Choroid plexus epithelial cell (primary cell): ENCODE measurements around the gene AGBL3.

ENCODE experiments used
- DNase-seq: peaks from one replicate; pipeline ENCODE4 v3.0.0-alpha.2; 2010; ENCODE audit warnings: low read depth
- H3K4me3 ChIP-seq: 2 replicates; pipeline ENCODE4 v1.5.1; 2011; ENCODE audit warnings: low read depth, mild to moderate bottlenecking, control low read depth, low read length, moderate library complexity
- CTCF ChIP-seq: conservative IDR thresholded peaks from 2 replicates; pipeline ENCODE4 v1.5.1; 2011; ENCODE audit warnings: low read depth, mild to moderate bottlenecking, control low read depth, inconsistent platforms, low read length, moderate library complexity

AGBL3 gene

GRCh38 chr7:135152442-135152841 is 166.1 kb downstream of the AGBL3 start:
- TF ChIP-seq CTCF: no peak
- H3K4me3 ChIP-seq: no peak overlapping the region
- no peak for DNase-seq

DNA sequence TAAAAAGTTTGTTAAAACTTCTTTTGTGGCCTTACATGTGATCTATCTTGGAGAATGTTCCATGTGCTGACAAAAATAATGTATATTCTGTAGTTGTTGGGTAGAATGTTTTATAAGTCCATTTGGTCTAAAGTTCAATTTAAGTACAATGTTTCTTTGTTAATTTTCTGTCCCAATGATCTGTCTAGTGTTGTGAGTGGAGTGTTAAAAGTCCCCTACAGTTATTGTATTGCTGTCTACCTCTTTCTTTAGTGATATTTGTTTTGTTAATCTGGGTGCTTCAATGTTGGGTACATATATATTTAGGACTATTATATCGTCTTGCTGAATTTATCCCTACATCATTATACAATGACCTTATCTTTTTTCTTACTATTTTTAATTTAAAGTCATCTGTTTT is 168.4 kb downstream of the AGBL3 start:
- no peak for TF ChIP-seq CTCF
- no peak overlapping the region for H3K4me3 ChIP-seq
- DNase-seq: no peak

DNA sequence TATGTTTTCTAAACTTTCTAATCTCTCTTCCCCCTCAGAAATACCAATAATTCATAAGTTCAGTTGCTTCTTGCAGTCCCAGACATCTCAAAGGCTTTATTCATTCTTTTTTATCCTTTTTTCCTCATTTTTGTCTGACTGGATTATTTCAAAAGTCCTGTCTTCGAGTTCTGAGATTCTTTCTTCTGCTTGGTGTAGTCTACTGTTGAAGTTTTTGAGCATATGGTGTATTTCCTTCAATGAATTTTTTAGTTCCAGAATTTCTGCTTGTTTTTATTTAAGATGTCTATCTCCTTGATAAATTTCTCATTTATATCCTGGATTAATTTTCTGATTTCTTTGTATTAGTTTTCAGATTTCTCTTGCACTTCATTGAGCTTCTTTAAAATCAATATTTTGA is 170.0 kb downstream of the AGBL3 start:
- TF ChIP-seq CTCF: no peak
- no peak for DNase-seq
- H3K4me3 ChIP-seq: no peak overlapping the region

GRCh38 chr7:135158141-135158655 is 171.9 kb downstream of the AGBL3 start:
- H3K4me3 ChIP-seq: no peak overlapping the region
- no peak for DNase-seq
- TF ChIP-seq CTCF: no peak

DNA sequence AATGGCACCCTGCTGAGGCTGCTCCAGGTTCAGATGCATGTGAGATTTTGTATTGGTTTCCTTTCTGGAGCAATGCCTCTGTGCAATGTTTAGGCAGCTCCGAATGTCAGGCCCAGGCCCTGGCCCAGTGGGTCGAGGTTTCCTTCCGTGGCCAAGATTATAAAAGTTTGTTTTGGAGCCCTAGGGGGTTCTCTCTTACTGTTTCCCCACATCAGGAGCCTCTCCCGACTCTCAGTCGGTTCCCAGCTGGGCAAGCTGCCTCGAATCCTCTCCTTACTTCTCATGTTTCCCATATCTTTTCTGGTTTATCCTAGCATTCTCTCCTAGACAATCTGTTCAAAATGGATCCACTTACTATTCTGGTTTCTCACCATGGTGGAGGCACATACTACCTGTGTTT is 172.6 kb downstream of the AGBL3 start:
- no peak for DNase-seq
- TF ChIP-seq CTCF: no peak

GRCh38 chr7:135159359-135160085 is 173.2 kb downstream of the AGBL3 start:
- no peak for TF ChIP-seq CTCF
- no peak overlapping the region for H3K4me3 ChIP-seq
- no peak for DNase-seq

More for the DNA sequence above, 172.6 kb downstream of the AGBL3 start:
- no peak overlapping the region for H3K4me3 ChIP-seq
